ENCODE data around the gene LDHD. TPM values are rescaled to one million over a fixed set of nuclear protein-coding genes. Genes with fewer than 3 reads are reported as not detected.

Gene LDHD
- total RNA-seq, 4 donors from 2014 or later: 27.8 to 54.5 (median 44.2) TPM

- Histone ChIP-seq H3K4me3 (no peak overlapping the region), H3K4me1 (peaks cover 42 to 45% of the 10 kb centered on the region in 2 donors), H3K27ac (peak overlapping the region in 2 of 4 donors; percentile 29 to 39), H3K9me3 (no peaks in the 10 kb centered on the region), H3K36me3 (no peaks in the 10 kb centered on the region), H3K27me3 (no peaks in the 10 kb centered on the region)
- TF ChIP-seq CTCF (IDR thresholded peaks at IDR 0.05 in 4 of 5, conservative IDR thresholded peaks at IDR 0.05 in 1 of 5) (no peak), POLR2A (IDR thresholded peaks at IDR 0.05) (no peak)
- in situ Hi-C loops (cut with MboI; ENCODE audit: low sequenced_read_pairs in 4 of 4): no loop called here
- DNase-seq: no peak
- no peak for ATAC-seq
- intact Hi-C loops (cut with DNase I; ENCODE audit: low total_unique reads): no loop called here
Observed at GRCh38 chr16:75074304-75074793, 42.2 kb downstream of the LDHD start.

GRCh38 chr16:75073545-75074303 is 42.9 kb downstream of the LDHD start:
- ATAC-seq (no peak), DNase-seq (no peak)
- no peaks in the 10 kb centered on the region for H3K36me3 ChIP-seq
- no peak overlapping the region for H3K4me3 ChIP-seq
- H3K4me1 ChIP-seq: peaks cover 35 to 40% of the 10 kb centered on the region in 2 donors
- in situ Hi-C loops (cut with MboI; ENCODE audit: low sequenced_read_pairs in 4 of 4): no loop called here
- H3K27ac ChIP-seq: peak overlapping the region in 2 of 4 donors; percentile 29 to 39
- intact Hi-C loops (cut with DNase I; ENCODE audit: low total_unique reads): no loop called here
- no peak for TF ChIP-seq POLR2A (IDR thresholded peaks at IDR 0.05)
- no peak for TF ChIP-seq CTCF (IDR thresholded peaks at IDR 0.05 in 4 of 5, conservative IDR thresholded peaks at IDR 0.05 in 1 of 5)
- no peaks in the 10 kb centered on the region for H3K9me3 ChIP-seq
- H3K27me3 ChIP-seq: no peaks in the 10 kb centered on the region

- Histone ChIP-seq H3K27me3 (no peaks in the 10 kb centered on the region), H3K36me3 (no peaks in the 10 kb centered on the region), H3K4me1 (peaks cover 39 to 46% of the 10 kb centered on the region in 2 donors), H3K4me3 (no peak overlapping the region), H3K9me3 (no peaks in the 10 kb centered on the region), H3K27ac (peak overlapping the region in 1 of 4 donors; percentile 39)
- DNase-seq: no peak
- TF ChIP-seq POLR2A (IDR thresholded peaks at IDR 0.05) (no peak), CTCF (IDR thresholded peaks at IDR 0.05 in 4 of 5, conservative IDR thresholded peaks at IDR 0.05 in 1 of 5) (no peak)
- no peak for ATAC-seq
- intact Hi-C loops (cut with DNase I; ENCODE audit: low total_unique reads): no loop called here
- in situ Hi-C loops (cut with MboI; ENCODE audit: low sequenced_read_pairs in 4 of 4): no loop called here
Observed at GRCh38 chr16:75072239-75072947, 44.2 kb downstream of the LDHD start.

- intact Hi-C loops (cut with DNase I; ENCODE audit: low total_unique reads) (no loop called here), in situ Hi-C loops (cut with MboI; ENCODE audit: low sequenced_read_pairs in 4 of 4) (no loop called here)
- TF ChIP-seq CTCF (IDR thresholded peaks at IDR 0.05 in 4 of 5, conservative IDR thresholded peaks at IDR 0.05 in 1 of 5) (no peak), POLR2A (IDR thresholded peaks at IDR 0.05) (no peak)
- ATAC-seq: no peak
- Histone ChIP-seq H3K36me3 (no peaks in the 10 kb centered on the region), H3K9me3 (no peaks in the 10 kb centered on the region), H3K27ac (peak overlapping the region in 1 of 4 donors; percentile 39), H3K4me3 (no peak overlapping the region), H3K4me1 (peaks cover 41 to 47% of the 10 kb centered on the region in 2 donors), H3K27me3 (no peaks in the 10 kb centered on the region)
- no peak for DNase-seq
Observed at GRCh38 chr16:75071621-75072020, 45.0 kb downstream of the LDHD start.

Measured in gastrocnemius medialis (tissue), 4 donors.